Hepatocyte (in vitro differentiated cells): Measurements from ENCODE around the gene BCL11A.

Source experiments
- CTCF ChIP-seq: fragments of 200-600 bp; sonication (generic); IDR thresholded peaks from 2 replicates; pipeline ENCODE4 v1.5.1; 2016; ENCODE audit warnings: antibody characterized with exemption, mild to moderate bottlenecking; ENCODE audit not compliant: poor library complexity
- EZH2 ChIP-seq: fragments of 200-600 bp; sonication (generic); IDR thresholded peaks from 2 replicates; pipeline ENCODE4 v1.6.1; 2016; ENCODE audit warnings: antibody characterized with exemption, mild to moderate bottlenecking, borderline replicate concordance
- EZH2phosphoT487 ChIP-seq: fragments of 200-600 bp; sonication (generic); IDR thresholded peaks from one replicate; pipeline ENCODE4 v1.6.1; 2018; ENCODE audit warnings: antibody characterized with exemption, mild to moderate bottlenecking, low read depth, moderate library complexity; ENCODE audit not compliant: unreplicated experiment, severe bottlenecking

DNA sequence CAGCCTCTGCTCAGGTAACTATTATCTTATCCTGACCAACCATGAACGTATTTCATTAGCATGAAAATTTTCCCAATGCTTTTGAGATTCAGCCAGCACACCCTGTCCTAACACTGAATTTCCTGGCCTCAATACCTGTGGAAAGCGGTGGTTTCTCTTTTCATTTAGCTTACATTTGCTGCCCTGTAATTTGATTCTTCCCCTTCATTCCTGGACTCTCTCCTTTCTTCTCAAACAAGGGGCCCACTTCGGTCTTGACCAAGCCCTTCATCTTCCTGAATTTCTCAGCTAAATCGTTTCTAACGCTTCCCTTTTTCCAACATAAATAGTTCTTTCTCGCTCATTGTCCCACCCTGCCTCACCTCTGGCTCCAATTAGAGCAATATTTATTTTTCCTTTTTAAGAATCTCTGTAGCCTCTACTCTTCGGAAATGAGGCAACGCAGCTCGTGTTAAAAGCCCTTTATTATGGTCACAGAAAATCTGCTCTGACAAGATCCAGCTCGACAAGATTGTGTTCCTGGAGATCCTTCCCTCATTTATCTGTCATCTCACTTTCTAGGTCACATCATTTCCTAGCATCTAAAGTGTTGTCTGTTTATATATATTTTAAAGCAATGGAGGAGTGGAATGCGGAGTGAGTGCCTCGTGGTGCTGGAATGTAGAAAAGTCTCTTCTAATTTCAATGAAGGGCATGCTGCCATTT is 49.5 kb upstream of the BCL11A start:
- TF ChIP-seq EZH2 (no peak), CTCF (no peak), EZH2phosphoT487 (no peak)
